ENCODE measurements around the gene TRIM37. TPM values are rescaled to one million over a fixed set of nuclear protein-coding genes. Genes with fewer than 3 reads are reported as not detected.

The TRIM37 gene
- polyA plus RNA-seq, 1 donor (not counting 4 experiments of a cell fraction or from before 2014, with no cell fraction given): 26.4 TPM

- Histone ChIP-seq H3K27me3 (ENCODE audit: control insufficient read depth, extremely low read depth, insufficient read depth, low read length) (no peaks in the 10 kb centered on the region), H3K27ac (ENCODE audit: control insufficient read depth, insufficient read depth, low read length) (no peak overlapping the region), H3K79me2 (ENCODE audit: control insufficient read depth, insufficient read depth, low read length) (peaks cover 22% of the 10 kb centered on the region), H3K4me2 (ENCODE audit: control insufficient read depth, extremely low read depth, insufficient read depth, low read depth, low read length) (no peak overlapping the region), H3K9ac (ENCODE audit: control insufficient read depth, extremely low read depth, insufficient read depth, low read length) (no peak overlapping the region), H3K4me3 (ENCODE audit: control insufficient read depth in 2 of 3, extremely low read depth in 1 of 3, insufficient read depth in 2 of 3, low read depth in 1 of 3, low read length in 3 of 3) (no peak overlapping the region), H3K36me3 (ENCODE audit: control insufficient read depth in 2 of 2, extremely low read depth in 1 of 2, insufficient read depth in 2 of 2, low read length in 2 of 2) (no peaks in the 10 kb centered on the region), H3K9me3 (ENCODE audit: control insufficient read depth, low read depth, low read length) (no peaks in the 10 kb centered on the region), H3K9me1 (ENCODE audit: control insufficient read depth, extremely low read depth, insufficient read depth, low read length) (no peaks in the 10 kb centered on the region), H3K4me1 (ENCODE audit: control insufficient read depth, extremely low read depth, insufficient read depth, low read length) (no peaks in the 10 kb centered on the region), H4K20me1 (ENCODE audit: control insufficient read depth, extremely low read depth, insufficient read depth, low read length) (no peaks in the 10 kb centered on the region), H2AFZ (ENCODE audit: control insufficient read depth, low read length) (no peak overlapping the region)
- dilution Hi-C loops (cut with MboI; ENCODE audit: extremely low pct_ligation_motif_present, low sequenced_read_pairs): no loop called here
- TF ChIP-seq EZH2 (IDR thresholded peaks at IDR 0.05; ENCODE audit: low read length) (no peak), CTCF (optimal IDR thresholded peaks at IDR 0.05 in 1 of 3, IDR thresholded peaks at IDR 0.05 in 1 of 3, conservative IDR thresholded peaks at IDR 0.05 in 1 of 3; ENCODE audit: extremely low read depth in 1 of 3, insufficient read depth in 2 of 3, low read length in 3 of 3) (no peak)
- no peak for FAIRE-seq
- no peak for DNase-seq (ENCODE audit: low read depth, low spot score)
Measured at GRCh38 chr17:59126809-59127417, 20.2 kb upstream of the TRIM37 start.

- no peak overlapping the region for H3K9ac ChIP-seq (ENCODE audit: control insufficient read depth, extremely low read depth, insufficient read depth, low read length)
- H3K9me1 ChIP-seq (ENCODE audit: control insufficient read depth, extremely low read depth, insufficient read depth, low read length): no peaks in the 10 kb centered on the region
- no peaks in the 10 kb centered on the region for H4K20me1 ChIP-seq (ENCODE audit: control insufficient read depth, extremely low read depth, insufficient read depth, low read length)
- H3K27me3 ChIP-seq (ENCODE audit: control insufficient read depth, extremely low read depth, insufficient read depth, low read length): no peaks in the 10 kb centered on the region
- TF ChIP-seq CTCF (optimal IDR thresholded peaks at IDR 0.05 in 1 of 3, IDR thresholded peaks at IDR 0.05 in 1 of 3, conservative IDR thresholded peaks at IDR 0.05 in 1 of 3; ENCODE audit: extremely low read depth in 1 of 3, insufficient read depth in 2 of 3, low read length in 3 of 3) (no peak), EZH2 (IDR thresholded peaks at IDR 0.05; ENCODE audit: low read length) (no peak)
- H3K36me3 ChIP-seq (ENCODE audit: control insufficient read depth in 2 of 2, extremely low read depth in 1 of 2, insufficient read depth in 2 of 2, low read length in 2 of 2): peaks cover 0 to 5% of the 10 kb centered on the region in 2 experiments
- H3K9me3 ChIP-seq (ENCODE audit: control insufficient read depth, low read depth, low read length): no peaks in the 10 kb centered on the region
- no peak overlapping the region for H2AFZ ChIP-seq (ENCODE audit: control insufficient read depth, low read length)
- H3K4me3 ChIP-seq (ENCODE audit: control insufficient read depth in 2 of 3, extremely low read depth in 1 of 3, insufficient read depth in 2 of 3, low read depth in 1 of 3, low read length in 3 of 3): no peak overlapping the region
- no peak overlapping the region for H3K4me2 ChIP-seq (ENCODE audit: control insufficient read depth, extremely low read depth, insufficient read depth, low read depth, low read length)
- no peak overlapping the region for H3K27ac ChIP-seq (ENCODE audit: control insufficient read depth, insufficient read depth, low read length)
- dilution Hi-C loops (cut with MboI; ENCODE audit: extremely low pct_ligation_motif_present, low sequenced_read_pairs): no loop called here
- H3K79me2 ChIP-seq (ENCODE audit: control insufficient read depth, insufficient read depth, low read length): peaks cover 19% of the 10 kb centered on the region
- DNase-seq (ENCODE audit: low read depth, low spot score) (no peak), FAIRE-seq (no peak)
- no peaks in the 10 kb centered on the region for H3K4me1 ChIP-seq (ENCODE audit: control insufficient read depth, extremely low read depth, insufficient read depth, low read length)
Measured at GRCh38 chr17:59124665-59125064, 18.0 kb upstream of the TRIM37 start.

All from keratinocyte (primary cell).